Kidney capillary endothelial cell (primary cell): Measurements from ENCODE around the gene HDGFL3.
"Not testable (repeated sequence)": the region's sequence is repeated elsewhere in the genome, so short reads cannot be mapped to it uniquely, and the experiment has no call there.

Experiments
- DNase-seq: peaks from one replicate; pipeline ENCODE4 v3.0.0-alpha.2; 2018; ENCODE audit warnings: low spot score

The HDGFL3 gene

DNA sequence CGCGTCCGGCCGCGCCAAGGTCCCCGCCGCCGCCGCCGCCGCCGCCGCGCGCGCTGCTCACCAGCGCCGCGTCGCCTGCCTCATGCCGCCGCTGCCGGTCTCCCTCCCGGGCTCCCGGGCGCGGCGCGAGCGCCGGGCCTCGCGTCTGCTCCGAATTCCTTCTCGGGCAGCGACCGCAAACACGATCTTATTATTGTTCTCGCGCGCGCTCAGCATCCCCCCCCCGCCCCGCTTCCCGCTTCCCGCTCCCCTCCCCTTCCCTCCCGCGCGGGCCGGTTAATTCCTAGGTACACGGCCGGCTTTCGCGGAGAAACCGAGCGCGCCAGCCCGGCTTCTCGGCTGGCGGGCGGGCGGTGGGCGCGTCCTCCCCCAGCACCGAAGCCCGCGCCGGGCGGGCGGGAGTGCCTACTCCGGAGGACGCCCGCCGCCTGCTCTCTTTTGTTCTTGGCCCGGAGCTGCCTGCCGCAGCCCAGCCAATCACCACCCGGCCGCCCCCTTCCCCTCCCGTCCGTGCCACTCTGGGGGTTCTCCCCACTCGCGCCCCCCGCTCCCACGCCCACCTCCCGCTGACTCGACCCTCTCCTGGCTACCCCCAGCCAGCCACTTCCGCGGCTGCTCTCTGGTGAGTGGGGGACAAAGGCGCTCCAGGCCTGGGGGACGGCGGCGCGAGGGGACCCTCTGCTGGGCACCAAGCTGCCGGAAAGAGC lies at the start of gene HDGFL3:
TSS of gene HDGFL3 (minus strand) at position 164 of the 707 bp plus-strand sequence. CDS start 409 bp downstream, outside the sequence.
- peak; percentile 44 for DNase-seq

GRCh38 chr15:83250781-83251180 lies 43.2 kb upstream of the HDGFL3 start:
- DNase-seq = no peak

GRCh38 chr15:83249030-83249343 lies 41.4 kb upstream of the HDGFL3 start:
- DNase-seq = no peak

GRCh38 chr15:83248151-83249029 lies 40.8 kb upstream of the HDGFL3 start:
- DNase-seq = peak; percentile 61

- no peak for DNase-seq
Measured at GRCh38 chr15:83243634-83244033, 36.0 kb upstream of the HDGFL3 start.

DNA sequence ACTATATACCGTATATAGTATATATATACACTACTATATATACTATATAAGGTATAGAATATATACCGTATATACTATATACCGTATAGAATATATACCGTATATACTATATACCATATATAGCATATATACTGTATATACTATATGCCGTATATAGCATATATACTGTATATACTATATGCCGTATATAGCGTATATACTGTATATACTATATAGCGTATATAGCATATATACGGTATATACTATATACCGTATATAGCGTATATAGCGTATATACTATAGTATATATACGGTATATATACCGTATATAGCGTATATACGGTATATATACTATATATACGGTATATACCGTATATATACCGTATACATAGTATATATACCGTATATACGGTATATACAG lies 22.6 kb upstream of the HDGFL3 start:
- DNase-seq = no peak

- DNase-seq = no peak
Measured at GRCh38 chr15:83225449-83225848, 17.8 kb upstream of the HDGFL3 start.

- not testable (repeated sequence) for DNase-seq
Measured at GRCh38 chr15:83221781-83222180, 14.2 kb upstream of the HDGFL3 start.

DNA sequence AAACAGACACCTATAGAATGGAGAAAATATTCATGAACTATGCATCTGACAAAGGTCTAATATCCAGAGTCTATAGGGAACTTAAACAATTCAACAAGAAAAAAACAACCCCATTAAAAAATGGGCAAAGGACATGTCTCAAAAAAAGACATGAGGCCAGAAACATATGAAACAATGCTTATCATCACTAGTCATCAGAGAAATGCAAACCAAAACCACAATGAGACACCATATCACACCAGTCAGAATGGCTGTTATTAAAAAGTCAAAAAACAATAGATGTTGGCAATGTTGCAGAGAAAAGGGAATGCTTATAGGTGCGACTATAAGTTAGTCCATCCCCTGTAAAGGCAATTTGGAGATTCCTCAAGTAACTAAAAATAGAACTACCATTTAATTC lies 11.4 kb upstream of the HDGFL3 start:
- no peak for DNase-seq

DNA sequence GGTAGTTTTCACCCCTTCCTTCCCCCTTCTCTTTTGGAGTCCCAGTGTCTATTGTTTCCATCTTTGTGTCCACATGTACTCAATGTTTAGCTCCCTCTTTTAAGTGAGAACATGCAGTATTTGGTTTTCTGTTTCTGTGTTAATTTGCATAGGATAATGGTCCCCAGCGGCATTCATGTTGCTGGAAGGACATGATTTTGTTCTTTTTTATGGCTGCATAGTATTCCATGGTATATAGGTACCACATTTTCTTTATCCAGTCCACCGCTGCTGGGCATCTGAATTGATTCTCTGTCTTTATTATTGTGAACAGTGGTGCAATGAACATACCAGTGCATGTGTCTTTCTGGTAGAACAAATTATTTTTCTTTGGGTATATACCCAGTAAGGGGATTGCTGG lies 7.7 kb upstream of the HDGFL3 start:
- no peak for DNase-seq

DNA sequence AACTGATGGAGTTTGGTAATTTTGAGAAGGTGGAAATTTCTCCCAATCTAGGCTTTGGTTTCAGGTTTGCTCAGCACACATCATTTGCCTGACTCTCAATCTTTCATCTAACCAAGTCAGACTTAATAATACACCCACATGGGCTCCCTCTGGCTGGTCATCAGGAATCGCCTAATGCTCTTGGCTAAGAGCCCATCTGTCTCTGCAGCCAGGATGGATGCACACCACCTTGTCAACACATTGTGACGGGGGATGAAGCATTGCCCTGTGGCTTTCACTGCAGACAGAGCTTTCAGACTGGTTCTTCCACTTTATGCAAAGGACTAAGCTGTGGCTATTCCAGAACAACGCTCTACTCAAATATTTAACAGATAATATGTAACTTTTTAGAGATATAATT lies 3.0 kb upstream of the HDGFL3 start:
- DNase-seq = no peak

DNA sequence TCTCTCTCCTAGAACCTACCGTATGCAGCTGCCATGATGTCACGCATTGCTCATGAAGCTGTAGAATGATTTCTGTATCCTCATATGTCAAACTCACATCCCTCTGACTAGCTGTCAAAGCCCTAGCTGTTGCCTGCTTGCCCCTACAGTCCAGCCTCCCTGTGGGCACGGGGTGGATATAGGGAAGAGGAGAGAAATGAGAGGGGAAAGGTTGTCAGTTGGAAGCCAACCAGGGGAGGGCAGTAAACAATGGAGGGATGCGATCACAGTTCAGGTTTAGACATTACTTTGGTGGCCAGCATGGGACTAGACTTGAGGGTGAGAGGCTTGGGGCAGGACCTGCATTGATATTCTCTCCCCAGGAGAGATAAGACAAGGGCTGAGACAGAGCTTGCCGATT lies 1.7 kb upstream of the HDGFL3 start:
- DNase-seq = no peak

GRCh38 chr15:83208367-83208661 lies 691 bp upstream of the HDGFL3 start:
- DNase-seq = peak; percentile 16

- DNase-seq = peak; percentile 16
Measured at GRCh38 chr15:83207009-83207659, 489 bp downstream of the HDGFL3 start.

GRCh38 chr15:83206526-83207008 lies 1.1 kb downstream of the HDGFL3 start:
- DNase-seq = no peak

GRCh38 chr15:83205725-83206324 lies 1.8 kb downstream of the HDGFL3 start:
- DNase-seq = no peak

DNA sequence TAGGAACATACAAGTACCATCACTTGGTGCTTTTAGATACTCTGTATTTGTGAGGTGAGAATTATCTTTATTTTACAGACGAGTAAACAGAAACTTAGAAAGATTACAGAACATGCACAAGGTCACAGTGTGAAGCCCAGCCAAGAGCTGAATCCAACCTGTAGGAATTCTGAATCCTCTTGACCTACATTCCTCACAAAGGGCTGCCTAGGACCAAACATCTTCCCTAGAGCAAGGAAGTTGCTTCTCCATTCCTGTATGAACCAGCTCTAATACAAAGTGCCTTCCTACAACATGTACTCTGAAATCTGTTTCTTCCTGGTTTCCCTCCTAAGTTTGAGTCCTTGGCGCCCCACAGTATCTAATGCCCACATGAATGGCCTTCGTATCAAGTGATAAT lies 2.9 kb downstream of the HDGFL3 start:
- DNase-seq = no peak

DNA sequence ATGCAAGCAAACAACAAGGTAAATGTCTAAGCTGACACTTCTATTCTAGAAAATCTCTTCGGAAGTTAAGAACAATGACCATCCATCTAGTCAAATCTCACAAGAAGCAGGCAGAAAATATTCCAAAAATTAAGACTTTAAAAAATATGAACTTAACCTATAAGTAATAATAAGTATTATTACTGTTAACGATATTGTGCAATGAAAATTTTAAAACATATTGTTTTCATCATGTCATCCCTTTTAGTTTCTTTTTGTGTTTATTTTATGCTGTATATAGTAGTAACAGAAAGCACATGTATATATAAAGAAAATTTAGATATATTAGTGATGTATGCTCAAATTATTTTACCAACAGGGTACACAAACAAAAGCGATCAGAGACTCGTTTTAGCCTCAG lies 4.1 kb downstream of the HDGFL3 start:
- DNase-seq = no peak

GRCh38 chr15:83200589-83200988 lies 7.0 kb downstream of the HDGFL3 start:
- DNase-seq = no peak

DNA sequence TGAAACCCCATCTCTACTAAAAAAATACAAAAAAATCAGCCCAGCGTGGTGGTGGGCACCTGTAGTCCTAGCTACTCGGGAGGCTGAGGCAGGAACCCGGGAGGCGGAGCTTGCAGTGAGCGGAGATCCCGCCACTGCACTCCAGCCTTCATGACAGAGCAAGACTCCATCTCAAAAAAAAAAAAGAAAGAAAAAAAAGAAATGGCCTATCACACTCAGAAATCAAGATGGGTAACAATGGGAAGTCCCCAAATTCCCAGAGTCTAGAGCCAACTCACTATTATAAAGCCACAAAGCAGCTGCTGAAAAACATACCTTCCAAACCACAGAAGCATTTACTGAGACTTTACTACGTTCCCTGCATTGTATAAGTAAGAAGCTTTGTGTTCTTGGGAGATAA lies 7.5 kb downstream of the HDGFL3 start:
- no peak for DNase-seq

DNA sequence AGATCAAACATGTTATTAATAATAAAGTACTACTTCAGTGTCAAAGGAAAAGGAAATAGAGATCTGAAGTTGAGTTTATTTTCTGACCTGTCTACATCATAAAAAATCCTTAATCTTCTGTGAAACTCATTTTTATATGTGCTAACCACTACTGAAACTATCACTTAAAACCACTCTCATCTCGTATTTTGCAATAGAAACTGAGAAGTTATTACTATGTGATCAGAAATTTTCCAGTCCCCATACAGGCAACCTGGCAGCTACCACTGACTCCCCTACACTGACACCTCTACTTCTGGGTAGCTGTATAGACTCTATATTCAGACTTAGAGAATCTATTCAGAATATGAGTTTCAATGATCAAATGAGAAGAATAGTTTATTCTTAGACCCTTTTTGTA lies 8.3 kb downstream of the HDGFL3 start:
- DNase-seq = no peak

DNA sequence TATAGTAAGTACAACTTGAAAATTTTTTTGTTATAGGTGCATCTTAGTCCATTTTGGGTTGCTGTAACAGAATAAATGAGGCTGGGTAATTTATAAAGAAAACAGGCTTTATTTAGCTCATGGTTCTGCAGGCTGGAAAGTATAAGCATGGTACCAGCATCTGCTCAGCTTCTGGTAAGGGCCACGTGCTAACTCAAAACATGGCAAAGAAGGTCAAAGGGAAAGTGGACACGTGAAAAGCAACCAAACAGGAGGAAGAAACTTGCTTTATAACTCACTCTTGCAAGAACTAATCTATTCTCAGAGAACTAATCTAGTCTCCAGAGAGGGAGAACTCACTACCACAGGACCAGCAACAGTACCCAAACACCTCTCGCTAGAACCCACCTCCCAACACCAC lies 9.1 kb downstream of the HDGFL3 start:
- DNase-seq = no peak

DNA sequence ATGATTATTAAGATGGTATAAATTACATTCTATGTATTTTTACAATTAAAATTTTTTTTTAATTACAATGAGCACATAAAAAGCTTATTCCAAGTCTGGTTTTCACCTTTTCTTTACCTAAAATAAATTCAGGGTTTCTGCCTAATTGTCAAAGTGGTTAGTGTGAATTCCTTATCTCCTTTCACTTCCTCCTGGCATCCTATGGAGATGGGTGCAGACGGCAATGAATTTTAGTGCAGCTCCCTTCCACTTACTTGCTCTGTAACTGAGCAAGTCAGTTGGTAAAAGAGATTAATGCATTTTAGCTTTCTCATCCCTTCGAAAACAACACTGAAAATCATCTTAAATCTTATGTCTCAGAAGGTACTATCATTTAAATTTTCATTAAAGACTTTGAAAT lies 13.1 kb downstream of the HDGFL3 start:
- no peak for DNase-seq
